GM19193 (cell line): ENCODE data around the gene EDA.

Experiments used
- POLR2A ChIP-seq: IDR thresholded peaks from 4 replicates; pipeline ENCODE4 v1.6.1; 2011; ENCODE audit not compliant: insufficient read depth, insufficient read length; ENCODE audit errors: extremely low read depth

EDA gene

DNA sequence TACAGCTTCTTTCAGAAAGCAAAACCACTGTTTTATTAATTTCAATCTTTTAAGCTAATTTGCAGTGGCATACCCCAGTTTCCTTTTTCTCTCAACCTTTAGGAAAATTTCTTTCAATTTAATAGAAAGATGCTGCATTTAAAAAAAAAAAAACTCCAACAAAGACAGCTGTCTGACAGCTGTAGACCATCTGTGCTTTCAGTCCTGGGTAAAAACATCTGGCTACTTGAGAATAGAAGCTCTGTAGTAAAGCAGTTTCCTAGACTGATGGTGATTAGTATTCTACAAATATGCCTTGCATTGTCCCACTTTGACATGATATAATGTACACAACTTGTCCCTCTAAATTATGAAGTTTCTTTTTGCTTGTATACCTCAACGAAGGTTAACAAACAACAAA, 197.8 kb downstream of the EDA start:
- no peak for TF ChIP-seq POLR2A

DNA sequence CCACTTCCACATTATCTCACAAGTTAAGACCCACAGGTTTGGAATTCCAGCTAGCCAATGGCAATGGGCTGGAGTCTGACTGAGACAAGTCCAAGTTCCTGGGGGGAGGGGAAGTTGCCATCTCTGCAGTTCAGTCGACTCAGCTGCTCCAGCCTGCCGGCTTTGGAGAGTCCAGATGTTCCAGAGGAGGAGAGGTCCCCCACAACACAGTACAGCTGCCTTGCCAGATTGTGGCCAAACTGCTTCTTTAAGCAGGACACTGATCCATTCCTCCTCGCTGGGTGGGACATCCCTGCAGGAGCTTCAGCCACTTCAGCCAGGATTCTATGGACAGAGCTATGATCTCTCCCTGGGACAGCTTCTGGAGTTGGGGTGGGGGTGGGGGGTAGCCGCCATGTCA, 199.2 kb downstream of the EDA start:
- TF ChIP-seq POLR2A, result no peak

GRCh38 chrX:69815519-69815918, 199.6 kb downstream of the EDA start:
- no peak for TF ChIP-seq POLR2A

- TF ChIP-seq POLR2A, result no peak
Observed at GRCh38 chrX:69844636-69845035, 228.7 kb downstream of the EDA start.

- TF ChIP-seq POLR2A, result no peak
Observed at GRCh38 chrX:69876221-69876620, 260.3 kb downstream of the EDA start.

- no peak for TF ChIP-seq POLR2A
Observed at GRCh38 chrX:69884210-69884609, 268.3 kb downstream of the EDA start.

GRCh38 chrX:69896046-69896445, 280.1 kb downstream of the EDA start:
- TF ChIP-seq POLR2A, result no peak

DNA sequence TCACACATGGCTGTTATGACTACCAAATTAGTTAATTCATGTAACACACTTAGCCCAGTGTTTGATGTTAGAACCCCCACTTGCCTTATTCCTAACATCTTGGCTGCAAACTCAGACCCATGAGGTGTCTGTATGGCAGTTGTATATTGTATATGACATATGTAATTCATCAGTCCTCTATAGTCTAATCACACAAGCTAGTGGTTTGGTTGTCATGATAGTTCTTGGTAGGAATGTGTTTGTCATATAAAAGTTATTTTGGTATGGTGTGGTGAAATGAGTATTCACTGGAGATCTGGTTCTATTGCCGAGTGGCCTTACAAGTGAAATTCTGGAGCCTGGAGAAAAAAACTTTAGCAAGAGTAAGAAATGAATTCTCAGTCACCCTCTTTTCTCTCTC, 284.6 kb downstream of the EDA start:
- TF ChIP-seq POLR2A, result no peak

- TF ChIP-seq POLR2A, result no peak
Observed at GRCh38 chrX:69906447-69906846, 290.5 kb downstream of the EDA start.

DNA sequence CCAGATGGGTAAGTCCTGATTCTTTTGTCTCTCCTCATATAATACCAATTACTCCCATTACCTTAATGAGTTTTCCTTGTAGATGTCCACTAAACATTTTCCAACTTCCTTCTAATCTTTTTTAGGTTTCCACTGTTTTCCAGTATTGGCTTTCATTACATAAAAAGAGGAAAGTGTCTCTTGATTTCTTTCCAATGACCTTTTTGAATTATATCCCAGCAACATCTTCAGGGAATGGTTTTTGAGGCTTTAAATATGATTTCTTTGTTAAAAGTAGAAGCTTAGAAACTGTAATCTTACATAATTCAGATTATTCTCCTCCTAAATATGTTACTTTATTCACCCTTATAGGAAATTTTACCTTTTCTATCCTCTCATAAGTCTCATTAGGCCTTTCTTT, 298.9 kb downstream of the EDA start:
- no peak for TF ChIP-seq POLR2A

- TF ChIP-seq POLR2A, result no peak
Observed at GRCh38 chrX:69919749-69920148, 303.8 kb downstream of the EDA start.

- no peak for TF ChIP-seq POLR2A
Observed at GRCh38 chrX:69932323-69932722, 316.4 kb downstream of the EDA start.

DNA sequence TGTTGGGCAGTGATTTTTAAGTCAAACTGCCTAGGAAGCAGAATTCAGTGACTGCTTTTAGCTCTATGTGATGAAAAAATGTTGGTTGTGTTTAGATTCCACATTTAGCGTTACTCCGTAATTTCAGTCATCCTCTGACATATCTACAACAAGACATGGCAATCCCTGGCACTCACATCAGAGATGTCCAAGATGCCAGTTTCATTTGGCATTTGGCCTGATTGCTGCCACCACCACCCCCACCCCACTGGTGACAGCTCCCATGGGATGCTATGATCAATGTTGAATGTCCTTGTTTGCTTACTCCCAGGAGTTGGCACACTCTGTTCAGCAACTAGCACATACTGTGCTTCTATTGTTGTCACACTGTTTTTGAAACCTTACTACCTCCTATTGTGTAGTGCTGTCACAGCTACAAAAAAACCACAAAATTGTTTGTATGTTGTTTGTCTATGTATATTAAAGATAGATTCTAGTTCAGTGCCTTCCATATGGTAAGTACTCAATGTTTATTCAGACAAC, 332.4 kb downstream of the EDA start:
- TF ChIP-seq POLR2A, result no peak

DNA sequence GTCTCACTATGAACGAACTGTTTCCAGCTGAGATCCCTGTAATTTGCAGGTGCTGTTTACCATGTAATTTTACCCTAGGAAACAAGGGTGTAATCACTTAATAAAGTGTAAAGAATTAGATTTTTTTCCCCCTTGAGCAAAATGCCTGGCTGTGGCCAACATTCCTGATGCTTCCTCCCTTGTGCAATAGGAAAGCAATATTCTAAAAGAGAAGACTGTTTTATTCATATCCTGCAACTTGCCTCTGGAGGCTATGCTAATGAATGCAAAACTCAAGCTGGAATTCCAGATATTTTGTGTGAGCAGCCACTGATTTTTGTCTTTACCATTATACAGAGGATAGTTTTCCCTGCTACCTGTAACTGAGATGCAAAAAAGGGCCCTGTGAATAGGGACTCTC, 335.8 kb downstream of the EDA start:
- no peak for TF ChIP-seq POLR2A

DNA sequence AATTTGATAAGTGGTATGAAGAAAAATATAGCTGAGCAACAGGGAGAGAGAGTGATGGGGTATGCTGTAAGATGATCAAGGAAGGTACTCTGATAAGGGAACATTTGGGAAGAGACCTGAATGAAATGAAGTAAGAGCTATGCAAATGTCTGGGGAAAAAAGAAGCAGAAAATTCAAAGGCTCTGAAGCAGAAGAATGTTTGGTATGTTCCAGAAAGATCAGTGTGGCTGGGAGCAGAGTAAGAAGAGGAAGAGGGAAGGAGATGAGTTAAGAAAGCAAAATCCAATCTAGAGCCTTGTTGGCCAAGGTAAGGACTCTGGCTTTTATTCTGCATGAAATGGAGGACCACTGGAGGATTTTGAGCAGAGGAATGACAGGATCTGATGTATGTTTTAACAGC, 343.8 kb downstream of the EDA start:
- TF ChIP-seq POLR2A, result no peak

DNA sequence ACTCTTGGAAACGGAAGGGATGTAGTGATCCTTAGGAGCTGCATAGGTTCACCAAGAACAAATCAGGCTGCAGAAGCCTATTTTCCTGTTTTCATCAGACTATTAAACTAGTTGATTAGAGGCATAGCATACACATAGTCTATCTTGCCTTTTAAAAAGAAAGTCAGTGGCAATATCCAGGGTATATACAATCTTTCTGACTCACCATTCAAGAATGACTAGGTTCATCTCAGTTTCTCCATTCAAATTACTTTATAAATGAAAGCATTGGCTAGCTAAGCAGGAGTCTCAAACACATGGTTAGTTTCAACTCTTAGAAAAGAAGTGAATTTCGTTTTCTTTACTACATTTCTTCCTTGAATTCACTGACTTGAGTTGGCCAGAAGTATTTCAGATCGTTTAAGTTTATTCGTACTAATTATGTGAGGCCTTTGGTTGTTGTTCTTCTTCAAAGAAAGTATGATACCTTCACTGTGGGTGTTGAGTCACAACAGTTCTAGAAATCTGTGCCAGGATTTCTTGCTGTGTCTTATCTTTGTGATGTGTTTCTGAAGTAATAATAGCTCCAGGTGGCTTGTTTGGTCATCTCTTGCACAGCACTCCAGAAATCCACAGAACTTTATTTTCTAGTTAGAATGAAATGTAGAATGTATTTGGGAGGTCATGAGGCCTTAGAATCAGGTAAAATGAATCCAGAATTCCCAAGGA, 345.6 kb downstream of the EDA start:
- no peak for TF ChIP-seq POLR2A

GRCh38 chrX:69968950-69969349, 353.0 kb downstream of the EDA start:
- TF ChIP-seq POLR2A, result no peak
